ENCODE results near the gene WDR64. TPM values are rescaled to one million over a fixed set of nuclear protein-coding genes. Genes with fewer than 3 reads are reported as not detected.
A peak's percentile ranks its signal among the peaks of the same experiment; 100 is the strongest.

WDR64 gene
- total and polyA plus RNA-seq, 2 of the 13 experiments (the other 11 are each of a cell fraction or from before 2014, with no cell fraction given): not detected

- H3K4me3 ChIP-seq (replicated peaks in 1 of 3; ENCODE audit: insufficient read depth in 1 of 3, low read depth in 2 of 3, low read length in 3 of 3): no peak overlapping the region
- ChIA-PET CTCF (ENCODE audit: low intra/inter-chr PET ratio, low total read pairs) (no interaction called here), POLR2A (interaction anchor here (1.3 kb wide), 1 partner anchor 9 kb away, joined by 3 read pairs; no protein-coding TSS in a partner anchor)
- intact Hi-C loops (cut with micrococcal nuclease; ENCODE audit: unreplicated experiment): no loop called here
- in situ Hi-C loops (cut with HindIII; ENCODE audit: extremely low pct_ligation_motif_present, low pct_unique_long_range_greater_than_20kb): loop anchor here (10.0 kb wide), 1 partner anchor 107 kb away; no protein-coding TSS in a partner anchor
- H3K36me3 ChIP-seq (replicated peaks in 1 of 2; ENCODE audit: control insufficient read depth in 1 of 2, insufficient read depth in 2 of 2, low read length in 2 of 2): peaks cover 2 to 18% of the 10 kb centered on the region in 2 experiments; a peak in 4 of 5 replicates
- no peak overlapping the region for H2AFZ ChIP-seq (ENCODE audit: low read length)
- DNase-seq (ENCODE audit: low spot score) (no peak), FAIRE-seq (no peak), ATAC-seq (peak; percentile 38; the same call in 1 of the 3 replicates)
- TF ChIP-seq ZMYM4 (CRISPR knock-in tag; IDR thresholded peaks at IDR 0.05) (no peak), PRDM15 (CRISPR knock-in tag; IDR thresholded peaks at IDR 0.05) (no peak), MIER3 (CRISPR knock-in tag; IDR thresholded peaks at IDR 0.05; ENCODE audit: borderline replicate concordance) (no peak), SRSF4 (IDR thresholded peaks at IDR 0.05; ENCODE audit: low read depth, low read length, poor library complexity, severe bottlenecking) (no peak), ZNF354B (CRISPR knock-in tag; IDR thresholded peaks at IDR 0.05) (no peak), MATR3 (CRISPR knock-in tag; IDR thresholded peaks at IDR 0.05) (no peak), RFXANK (CRISPR knock-in tag; IDR thresholded peaks at IDR 0.05) (no peak), PAF1 (CRISPR knock-in tag; IDR thresholded peaks at IDR 0.05) (no peak)
- H3K9ac ChIP-seq (ENCODE audit: insufficient read depth, low read depth, low read length): no peak overlapping the region
- no peaks in the 10 kb centered on the region for H3K9me3 ChIP-seq (ENCODE audit: low read length)
- no peak overlapping the region for H3K4me2 ChIP-seq (ENCODE audit: low read depth, low read length)
- BruUV-seq (replicated peaks): no TSS peak
- no peaks in the 10 kb centered on the region for H3K27me3 ChIP-seq (ENCODE audit: control insufficient read depth in 1 of 2, insufficient read depth in 2 of 2, low read length in 2 of 2)
- no peaks in the 10 kb centered on the region for H4K20me1 ChIP-seq (ENCODE audit: insufficient read depth, low read length)
- no peaks in the 10 kb centered on the region for H3K79me2 ChIP-seq (ENCODE audit: insufficient read depth, low read length)
- peaks cover 18% of the 10 kb centered on the region for H3K4me1 ChIP-seq (ENCODE audit: insufficient read depth, low read length)
- 73% methylated on average over 5 of the region's 5 CpGs for WGBS (ENCODE audit: low lambda C conversion rate)
- no peak overlapping the region for H3K27ac ChIP-seq (ENCODE audit: extremely low read length, insufficient read depth, low read length)
Observed at GRCh38 chr1:241631674-241632073, 20.4 kb upstream of the WDR64 start.
